Left colon (tissue), 2 donors: ENCODE results near the gene PARD3B. TPM values are rescaled to one million over a fixed set of nuclear protein-coding genes. Genes with fewer than 3 reads are reported as not detected.

ENCODE experiments used
- ATAC-seq: fragments of 200-7000 bp; cut with Tn5 transposase; one replicate; pipeline ENCODE4 v1.9.1; 2020; ENCODE audit warnings: mild to moderate bottlenecking, moderate library complexity
- DNase-seq, 2 donors: peaks; one replicate each; pipeline ENCODE4 v3.0.0-alpha.2; 2020
- intact Hi-C, 2 donors: fragments of 100-400 bp; cut with DNase I in 1 of 2; cut with micrococcal nuclease in 1 of 2; formaldehyde crosslinking; loops; one replicate each; pipeline versions ENCODE4 v1.11.2 to v1.14.0; 2022; cut with DNase I, micrococcal nuclease
- total RNA-seq, 2 donors: library from RNA; stranded (reverse); fragmentation: NEBNext Ultra II Directional; extraction: Animal tissue kit (Norgen Biotek cat#: 25700); gene quantifications; one replicate each; pipeline ENCODE4 v1.2.1, GENCODE V29; 2021
- donor health status: DM: no; HTN: no; CAD: no.
- donor health status: DM: yes; HTN: yes; CAD: no.

The PARD3B gene
- total RNA-seq, 2 donors from 2014 or later, result 28.3 to 30.5 TPM

- peak; percentile 42 for ATAC-seq
- intact Hi-C loops, result no loop called here
- DNase-seq, result no peak
These were observed 496.3 kb downstream of the PARD3B start for GRCh38 chr2:205041472-205042130.

DNA sequence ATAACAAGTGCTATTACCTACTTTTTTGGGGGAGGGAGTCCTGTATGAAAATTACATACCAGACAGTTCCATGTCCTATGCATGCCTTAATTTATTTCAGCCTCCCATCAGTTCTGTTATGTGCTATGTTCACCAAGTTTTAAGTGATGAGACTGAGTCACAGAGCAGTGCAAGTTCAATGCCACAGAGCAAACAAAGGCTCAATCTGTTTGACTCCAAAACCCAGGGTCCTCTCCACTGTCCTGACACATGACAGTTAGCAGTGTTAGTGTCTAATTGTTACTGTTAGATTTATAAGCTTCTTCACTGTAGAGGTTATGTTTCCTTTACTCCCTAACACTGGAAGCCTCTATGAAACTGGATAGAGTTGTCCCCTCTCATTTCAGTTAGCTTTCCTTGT is 498.0 kb downstream of the PARD3B start:
- intact Hi-C loops, result no loop called here
- ATAC-seq (no peak), DNase-seq (no peak)

DNA sequence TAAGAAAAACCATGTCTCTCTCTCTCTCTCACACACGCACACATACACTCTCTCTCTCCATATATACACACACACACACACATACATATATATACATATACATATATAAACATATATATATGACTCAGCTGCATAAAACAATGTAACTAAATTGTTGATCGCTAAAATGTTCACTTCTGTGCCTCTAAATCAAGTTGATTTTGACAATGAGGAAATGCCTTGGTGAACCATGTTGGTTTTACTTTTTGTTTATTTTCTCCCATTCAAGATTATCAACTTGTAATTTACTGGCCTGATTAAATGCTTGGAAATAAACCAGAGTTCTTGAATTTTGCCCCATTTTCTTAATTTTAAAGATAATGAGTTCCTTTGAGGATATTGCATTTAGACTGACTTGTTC is 500.4 kb downstream of the PARD3B start:
- DNase-seq (no peak), ATAC-seq (no peak)
- intact Hi-C loops, result no loop called here

DNA sequence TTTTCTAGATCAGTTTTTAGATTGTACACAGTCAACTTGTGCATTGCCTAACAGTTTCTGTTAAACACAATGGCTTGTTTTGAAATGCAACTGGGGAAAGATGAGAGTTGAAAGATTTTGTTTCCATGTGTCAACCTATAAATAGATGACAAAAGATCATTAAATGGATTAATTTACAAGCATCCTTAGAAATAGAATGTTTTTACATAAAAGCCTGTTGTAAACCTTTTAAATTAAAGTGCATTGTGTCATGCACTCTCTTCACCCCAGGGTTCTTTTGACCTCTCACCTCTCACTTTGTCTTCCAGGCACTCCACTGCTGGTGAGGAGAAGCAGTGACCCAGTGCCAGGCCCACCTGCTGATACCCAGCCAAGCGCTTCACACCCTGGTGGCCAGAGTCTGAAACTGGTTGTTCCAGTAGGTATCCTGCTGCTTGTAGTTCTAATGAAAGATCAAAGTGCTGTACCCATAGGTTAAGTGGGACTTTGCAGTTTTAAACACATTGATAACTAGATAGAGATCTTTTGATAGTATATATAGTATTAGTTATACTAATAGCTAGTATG is 502.1 kb downstream of the PARD3B start:
- no peak for ATAC-seq
- intact Hi-C loops, result no loop called here
- DNase-seq, result no peak

- intact Hi-C loops, result no loop called here
- ATAC-seq, result no peak
- no peak for DNase-seq
These were observed 506.1 kb downstream of the PARD3B start for GRCh38 chr2:205051417-205051816.

- no peak for ATAC-seq
- intact Hi-C loops, result no loop called here
These were observed 507.5 kb downstream of the PARD3B start for GRCh38 chr2:205052781-205053180.

DNA sequence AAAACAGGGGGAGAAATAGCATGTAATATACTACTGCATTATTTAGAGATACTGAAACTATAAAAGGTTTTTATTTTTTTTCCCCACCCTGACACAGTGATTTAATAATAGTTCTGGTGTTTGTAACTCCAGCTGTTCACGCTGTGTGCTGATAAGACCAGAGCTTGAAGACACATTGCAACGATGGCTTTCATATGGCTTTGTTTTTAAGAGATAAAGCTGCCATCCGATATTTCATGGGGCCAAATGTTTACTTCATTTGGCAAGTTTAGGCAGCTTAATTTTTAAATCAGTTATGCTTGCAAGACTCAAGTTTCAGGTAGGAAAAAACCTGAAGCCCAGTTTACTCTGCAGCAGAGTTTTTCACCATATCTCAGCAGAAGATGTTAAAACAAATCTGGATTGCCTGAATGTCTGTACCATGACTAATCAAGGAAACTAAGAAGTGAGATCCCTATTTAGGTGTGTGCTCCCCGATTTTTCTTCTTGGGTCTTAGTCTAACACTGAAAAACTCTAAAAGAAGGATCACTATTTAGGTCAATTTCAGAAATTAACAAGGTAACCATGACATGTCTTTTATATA is 508.6 kb downstream of the PARD3B start:
- DNase-seq, result no peak
- intact Hi-C loops, result no loop called here
- ATAC-seq, result no peak

More at GRCh38 chr2:205052781-205053180, 507.5 kb downstream of the PARD3B start:
- DNase-seq, result no peak

- DNase-seq, result no peak
- intact Hi-C loops, result no loop called here
- no peak for ATAC-seq
These were observed 509.5 kb downstream of the PARD3B start for GRCh38 chr2:205054789-205055188.

- no peak for DNase-seq
- intact Hi-C loops, result no loop called here
- ATAC-seq, result no peak
These were observed 510.0 kb downstream of the PARD3B start for GRCh38 chr2:205055251-205055650.

DNA sequence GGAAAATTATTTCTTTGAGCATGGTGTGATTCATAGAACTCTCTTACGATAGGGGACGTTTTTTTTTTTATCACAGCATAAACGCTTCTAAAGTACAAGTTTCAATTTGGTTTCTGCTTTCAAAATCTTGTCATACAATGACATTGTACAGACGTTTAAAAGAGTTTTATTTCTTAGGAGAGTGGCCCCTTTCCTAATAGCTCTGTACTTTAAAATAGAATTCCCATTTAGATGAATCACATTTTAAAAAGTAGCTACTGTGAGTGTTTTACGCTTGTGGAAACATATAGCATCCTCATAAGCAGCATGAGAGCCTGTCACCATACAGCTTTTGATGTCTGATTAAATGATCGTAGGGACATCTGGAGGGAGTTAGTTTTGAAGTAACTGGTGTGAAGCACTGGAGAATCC is 510.9 kb downstream of the PARD3B start:
- no peak for ATAC-seq
- DNase-seq, result no peak
- intact Hi-C loops, result no loop called here

DNA sequence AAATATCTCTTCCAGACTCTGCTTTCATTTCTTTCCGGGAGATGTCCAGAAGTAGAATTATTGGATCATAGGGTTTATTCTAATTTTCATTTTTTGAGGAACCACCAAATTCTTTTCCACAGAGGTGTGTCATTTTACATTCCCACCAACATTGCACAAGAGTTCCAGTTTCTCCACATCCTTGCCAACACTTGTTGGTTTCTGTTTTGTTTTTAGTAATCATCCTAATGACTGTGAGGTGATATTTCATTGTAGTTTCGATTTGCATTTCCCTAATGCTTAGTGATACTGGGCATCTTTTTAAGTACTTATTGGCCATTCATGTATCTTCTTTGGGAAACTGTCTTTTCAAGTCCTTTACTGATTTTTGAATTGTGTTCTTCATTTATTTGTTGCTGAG is 513.1 kb downstream of the PARD3B start:
- ATAC-seq, result no peak
- DNase-seq, result no peak
- intact Hi-C loops, result no loop called here

- DNase-seq, result no peak
- intact Hi-C loops, result no loop called here
- ATAC-seq, result no peak
These were observed 515.0 kb downstream of the PARD3B start for GRCh38 chr2:205060269-205060668.

GRCh38 chr2:205066081-205066480 is 520.8 kb downstream of the PARD3B start:
- no peak for ATAC-seq
- no peak for DNase-seq
- intact Hi-C loops, result no loop called here

DNA sequence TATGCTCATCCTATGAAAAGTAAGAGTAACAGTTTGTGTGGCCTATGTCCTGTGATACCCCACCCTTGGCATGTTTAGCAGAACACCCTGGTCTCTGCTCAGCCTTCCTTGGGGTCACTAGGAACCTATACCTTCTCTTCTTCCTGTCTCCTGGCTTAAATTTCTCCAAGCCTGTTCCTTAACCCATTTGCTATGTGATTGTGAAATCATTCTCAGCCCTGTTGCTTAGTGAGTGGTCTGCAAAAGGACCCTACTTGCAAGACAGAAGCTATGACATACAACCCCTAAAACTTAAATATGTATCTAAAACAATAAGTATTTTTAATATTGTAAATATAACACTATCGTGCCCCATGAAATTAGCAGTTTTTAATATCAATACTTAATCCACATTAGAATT is 524.7 kb downstream of the PARD3B start:
- ATAC-seq (no peak), DNase-seq (no peak)
- intact Hi-C loops, result no loop called here

GRCh38 chr2:205070889-205071288 is 525.6 kb downstream of the PARD3B start:
- no peak for ATAC-seq
- intact Hi-C loops, result no loop called here
- DNase-seq, result no peak

- ATAC-seq (no peak), DNase-seq (no peak)
- intact Hi-C loops, result no loop called here
These were observed 528.3 kb downstream of the PARD3B start for GRCh38 chr2:205073433-205074020.

GRCh38 chr2:205076405-205076804 is 531.1 kb downstream of the PARD3B start:
- intact Hi-C loops, result no loop called here
- ATAC-seq (no peak), DNase-seq (no peak)

GRCh38 chr2:205077159-205077558 is 531.9 kb downstream of the PARD3B start:
- no peak for ATAC-seq

GRCh38 chr2:205078762-205079161 is 533.5 kb downstream of the PARD3B start:
- DNase-seq, result no peak
- intact Hi-C loops, result no loop called here
- no peak for ATAC-seq

More at GRCh38 chr2:205077159-205077558, 531.9 kb downstream of the PARD3B start:
- intact Hi-C loops, result no loop called here
- no peak for DNase-seq

DNA sequence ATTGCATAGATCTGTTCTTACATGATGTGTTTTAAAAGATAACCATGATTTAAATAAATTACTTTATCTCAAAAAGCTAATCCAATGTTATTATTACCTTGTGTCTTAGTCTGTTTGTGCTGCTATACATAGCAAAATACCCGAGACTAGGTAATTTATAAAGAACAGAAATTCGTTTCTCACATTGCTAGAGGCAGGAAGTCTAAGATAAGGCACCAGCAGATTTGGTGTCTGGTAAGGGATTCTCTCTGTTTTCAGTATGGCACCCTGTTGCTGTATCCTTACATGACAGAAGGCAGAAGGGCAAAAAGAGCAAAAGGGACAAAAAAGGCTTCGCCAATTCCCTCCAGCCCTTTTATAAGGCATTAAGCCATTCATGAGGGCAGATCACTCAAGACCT is 533.9 kb downstream of the PARD3B start:
- intact Hi-C loops, result no loop called here
- DNase-seq (no peak), ATAC-seq (no peak)
